HCT116 (cell line): ENCODE measurements around the gene MUC6.

Source experiments
- EGR1 ChIP-seq: IDR thresholded peaks from 2 replicates; pipeline ENCODE4 v1.6.1; 2012; ENCODE audit warnings: low read depth
- TF ChIP-seq, protein P1 (sequence below), 3 experiments: fragments of 200-600 bp in 1 of 3; sonication (generic) in 1 of 3; IDR thresholded peaks in 2 of 3; conservative IDR thresholded peaks in 1 of 3; 2 replicates each; pipeline ENCODE4 v1.5.1; 2012 to 2017; ENCODE audit warnings: low read depth in 2 of 3, low read length in 2 of 3, antibody characterized with exemption in 1 of 3, borderline replicate concordance in 1 of 3, control low read depth in 1 of 3, mild to moderate bottlenecking in 1 of 3, mixed read lengths in 1 of 3, mixed run types in 1 of 3, moderate library complexity in 1 of 3; ENCODE audit not compliant: insufficient read depth in 1 of 3
- TF ChIP-seq, protein P2 (sequence below): IDR thresholded peaks from 2 replicates; pipeline ENCODE4 v1.6.1; 2012

DNA sequence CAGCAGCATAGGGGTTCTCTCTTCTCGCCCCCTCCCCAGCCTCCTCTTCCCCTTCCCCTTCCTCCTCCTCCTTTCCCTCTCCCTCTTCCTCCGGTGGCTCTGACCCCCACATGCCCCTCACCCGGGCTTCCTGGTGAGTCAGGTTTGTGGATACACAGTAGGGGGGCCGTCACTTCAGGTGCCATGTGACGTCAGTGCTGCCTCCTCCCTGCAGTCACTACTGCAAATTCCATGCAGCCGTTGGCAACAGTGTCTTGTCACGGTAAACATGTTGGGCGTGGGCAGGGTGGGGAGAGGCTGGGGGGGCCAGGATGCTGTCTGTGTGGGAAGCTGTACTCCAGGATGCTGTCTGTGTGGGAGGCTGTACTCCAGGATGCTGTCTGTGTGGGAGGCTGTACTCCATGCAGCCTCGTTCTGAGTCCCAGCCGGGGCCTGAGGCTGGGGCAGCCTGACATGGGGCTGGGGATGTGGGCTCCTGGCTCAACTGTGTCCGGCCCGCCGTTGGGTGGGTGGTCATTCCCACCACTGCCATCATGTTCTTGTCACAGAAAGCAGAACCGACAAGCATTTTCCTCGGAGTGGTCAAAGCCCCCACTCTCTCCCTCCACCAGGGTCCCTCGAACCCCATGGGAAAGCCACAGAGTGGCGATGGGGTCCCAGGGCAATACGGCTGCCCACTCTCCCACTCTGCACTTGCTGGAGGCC, 35.8 kb upstream of the MUC6 start:
- TF ChIP-seq, protein P1, sequence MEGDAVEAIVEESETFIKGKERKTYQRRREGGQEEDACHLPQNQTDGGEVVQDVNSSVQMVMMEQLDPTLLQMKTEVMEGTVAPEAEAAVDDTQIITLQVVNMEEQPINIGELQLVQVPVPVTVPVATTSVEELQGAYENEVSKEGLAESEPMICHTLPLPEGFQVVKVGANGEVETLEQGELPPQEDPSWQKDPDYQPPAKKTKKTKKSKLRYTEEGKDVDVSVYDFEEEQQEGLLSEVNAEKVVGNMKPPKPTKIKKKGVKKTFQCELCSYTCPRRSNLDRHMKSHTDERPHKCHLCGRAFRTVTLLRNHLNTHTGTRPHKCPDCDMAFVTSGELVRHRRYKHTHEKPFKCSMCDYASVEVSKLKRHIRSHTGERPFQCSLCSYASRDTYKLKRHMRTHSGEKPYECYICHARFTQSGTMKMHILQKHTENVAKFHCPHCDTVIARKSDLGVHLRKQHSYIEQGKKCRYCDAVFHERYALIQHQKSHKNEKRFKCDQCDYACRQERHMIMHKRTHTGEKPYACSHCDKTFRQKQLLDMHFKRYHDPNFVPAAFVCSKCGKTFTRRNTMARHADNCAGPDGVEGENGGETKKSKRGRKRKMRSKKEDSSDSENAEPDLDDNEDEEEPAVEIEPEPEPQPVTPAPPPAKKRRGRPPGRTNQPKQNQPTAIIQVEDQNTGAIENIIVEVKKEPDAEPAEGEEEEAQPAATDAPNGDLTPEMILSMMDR (IDR thresholded peaks at IDR 0.05 in 2 of 3, conservative IDR thresholded peaks at IDR 0.05 in 1 of 3; ENCODE audit: borderline replicate concordance in 1 of 3, insufficient read depth in 1 of 3, low read depth in 2 of 3, low read length in 2 of 3): no peak
- TF ChIP-seq EGR1: no peak
- TF ChIP-seq, protein P2, sequence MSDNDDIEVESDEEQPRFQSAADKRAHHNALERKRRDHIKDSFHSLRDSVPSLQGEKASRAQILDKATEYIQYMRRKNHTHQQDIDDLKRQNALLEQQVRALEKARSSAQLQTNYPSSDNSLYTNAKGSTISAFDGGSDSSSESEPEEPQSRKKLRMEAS: no peak
